Stimulated activated CD4-positive, alpha-beta T cell treated with anti-CD3 and anti-CD28 coated beads, Interleukin-4, amount 100 ng/mL, for 1 hour (primary cell): ENCODE measurements around the gene SIRPB2.
"Not testable (repeated sequence)": the region's sequence is repeated elsewhere in the genome, so short reads cannot be mapped to it uniquely, and the experiment has no call there.

Experiments used
- DNase-seq: peaks from one replicate; pipeline ENCODE4 v3.0.0-alpha.2; 2020

Gene SIRPB2

GRCh38 chr20:1499528-1500420, 8.6 kb upstream of the SIRPB2 start:
- DNase-seq: no peak

GRCh38 chr20:1497371-1497770, 6.2 kb upstream of the SIRPB2 start:
- DNase-seq: not testable (repeated sequence)

- no peak for DNase-seq
These were observed 5.7 kb upstream of the SIRPB2 start for GRCh38 chr20:1496930-1497329.

DNA sequence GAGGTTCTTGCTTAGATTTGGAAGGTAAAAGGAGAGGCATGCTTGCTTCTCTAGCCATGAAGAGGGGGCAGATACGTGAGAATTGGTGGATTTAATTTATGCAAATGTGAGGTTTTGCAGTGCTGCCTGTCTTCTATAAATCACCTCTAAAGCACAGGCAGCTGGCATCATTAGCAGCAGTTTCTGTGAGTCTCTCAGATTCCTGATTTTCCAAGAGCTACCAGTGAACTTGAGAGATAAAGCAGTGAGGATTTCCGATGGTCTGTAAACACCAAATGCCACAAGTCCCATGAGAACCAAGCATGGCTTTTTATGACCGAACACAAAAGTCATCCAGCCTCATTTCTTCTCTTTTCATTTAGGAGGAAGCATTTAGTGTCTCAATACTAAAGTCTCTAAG, 3.2 kb upstream of the SIRPB2 start:
- no peak for DNase-seq

DNA sequence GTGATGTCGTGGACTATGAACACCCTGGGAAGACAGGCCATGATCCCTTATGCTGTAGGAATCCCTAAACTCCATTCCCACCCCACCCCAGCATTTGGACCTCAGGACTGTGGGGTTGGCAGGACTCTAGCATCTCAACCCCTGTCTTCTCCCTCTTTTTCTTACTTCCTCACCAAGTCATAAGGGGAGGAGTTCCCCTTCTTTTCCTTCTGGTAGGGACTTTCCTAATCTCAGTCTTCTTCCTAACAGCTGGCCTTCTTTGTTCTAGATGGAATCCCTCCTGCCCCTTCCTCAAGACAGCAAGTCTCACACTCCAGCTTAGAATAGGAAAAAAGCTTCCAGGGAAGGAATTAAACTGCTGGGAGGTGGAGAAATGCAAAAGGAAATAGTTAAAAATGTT, 2.3 kb upstream of the SIRPB2 start:
- DNase-seq: no peak

DNA sequence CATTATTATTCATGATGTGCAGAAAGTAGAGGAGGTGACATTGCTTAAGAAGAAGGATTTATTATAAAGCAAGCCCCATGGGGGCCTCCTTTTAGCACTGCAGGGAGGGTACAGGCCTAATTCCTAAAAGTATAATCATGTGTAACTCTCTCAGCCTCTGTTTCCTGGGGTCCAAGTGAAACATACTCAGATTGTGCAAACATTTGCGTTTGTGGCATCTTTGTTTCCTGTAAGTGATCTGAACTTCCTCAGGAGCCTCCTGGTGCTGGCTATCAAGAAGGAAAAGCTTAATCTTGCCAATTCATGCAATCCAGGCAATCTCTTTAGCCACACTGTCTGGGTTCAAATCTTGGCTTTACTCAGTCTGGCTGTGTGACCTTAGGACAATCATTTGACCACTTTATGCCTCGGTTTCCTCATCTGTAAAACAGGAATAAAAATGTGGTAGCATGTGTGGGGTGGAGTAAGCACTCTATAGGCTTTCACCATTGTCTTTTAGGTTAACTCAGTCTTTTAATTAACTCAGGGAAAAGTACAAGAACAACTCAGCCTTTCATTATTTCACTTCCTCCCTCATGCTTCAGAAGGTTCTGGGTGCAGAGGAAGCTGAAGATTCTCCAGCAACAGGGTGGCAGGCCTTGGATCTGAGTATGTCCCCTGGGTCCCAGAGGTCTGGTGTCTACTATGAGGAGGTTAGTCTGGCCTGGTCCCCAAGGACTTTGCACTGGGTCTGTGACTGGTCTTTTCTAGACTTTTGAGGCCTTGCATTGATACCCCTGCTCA, 831 bp upstream of the SIRPB2 start:
- DNase-seq: no peak

DNA sequence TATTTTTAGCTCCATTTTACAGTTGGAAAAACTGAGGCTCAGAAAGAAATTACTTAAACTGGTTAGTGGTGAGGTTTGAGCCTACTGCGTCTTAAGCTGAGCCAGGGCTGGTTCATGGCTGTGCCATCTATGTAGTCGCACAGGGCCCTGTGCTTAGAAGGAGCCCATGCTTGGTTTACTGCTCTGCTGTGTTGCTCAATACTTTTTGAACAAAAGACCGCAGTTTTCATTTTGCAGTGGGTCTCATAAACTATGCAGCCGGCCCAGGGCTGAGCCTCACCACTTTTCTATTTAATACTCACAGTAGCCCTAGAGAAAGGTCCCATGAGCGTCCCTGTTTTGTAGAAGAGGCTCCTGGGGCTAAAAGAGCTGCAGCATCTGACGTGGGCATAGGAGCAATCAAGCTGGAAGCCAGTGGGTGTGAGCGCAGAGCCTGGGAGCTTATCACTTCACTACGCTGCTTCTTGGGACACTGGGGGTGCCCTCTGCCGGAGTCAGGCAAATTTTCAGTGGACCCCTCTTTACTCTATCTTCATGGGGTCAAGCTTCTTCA, 501 bp downstream of the SIRPB2 start:
- no peak for DNase-seq

GRCh38 chr20:1489764-1490436, 1.3 kb downstream of the SIRPB2 start:
- DNase-seq: no peak

GRCh38 chr20:1489325-1489724, 1.9 kb downstream of the SIRPB2 start:
- DNase-seq: no peak

GRCh38 chr20:1486566-1486965, 4.7 kb downstream of the SIRPB2 start:
- no peak for DNase-seq

DNA sequence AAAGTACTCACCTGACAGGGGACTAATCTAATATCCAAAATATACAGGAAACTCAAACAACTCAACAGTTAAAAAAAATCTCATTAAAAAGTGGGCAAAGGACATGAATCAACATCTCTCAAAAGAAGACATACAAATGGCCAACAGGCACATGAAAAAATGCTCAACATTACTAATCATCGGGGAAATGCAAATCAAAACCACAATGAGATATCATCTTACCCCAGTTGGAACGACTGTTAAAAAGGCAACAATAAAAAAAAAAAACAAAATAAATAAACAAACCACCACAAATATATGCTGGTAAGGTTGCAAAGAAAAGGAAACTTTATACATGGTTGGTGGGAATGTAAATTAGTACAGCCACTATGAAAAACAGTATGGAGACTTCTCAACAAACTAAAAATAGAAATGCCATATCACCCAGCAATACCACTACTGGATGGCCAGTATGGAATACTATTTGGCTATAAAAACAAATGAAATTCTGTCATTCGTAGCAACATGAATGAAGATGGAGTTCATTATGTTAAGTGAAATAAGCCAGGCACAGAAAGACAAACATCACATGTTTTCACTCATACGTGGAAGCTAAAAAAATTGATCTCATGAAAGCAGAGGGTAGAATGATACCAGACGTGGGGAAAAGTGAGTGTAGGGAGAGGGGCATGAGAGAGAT, 6.6 kb downstream of the SIRPB2 start:
- DNase-seq: no peak

DNA sequence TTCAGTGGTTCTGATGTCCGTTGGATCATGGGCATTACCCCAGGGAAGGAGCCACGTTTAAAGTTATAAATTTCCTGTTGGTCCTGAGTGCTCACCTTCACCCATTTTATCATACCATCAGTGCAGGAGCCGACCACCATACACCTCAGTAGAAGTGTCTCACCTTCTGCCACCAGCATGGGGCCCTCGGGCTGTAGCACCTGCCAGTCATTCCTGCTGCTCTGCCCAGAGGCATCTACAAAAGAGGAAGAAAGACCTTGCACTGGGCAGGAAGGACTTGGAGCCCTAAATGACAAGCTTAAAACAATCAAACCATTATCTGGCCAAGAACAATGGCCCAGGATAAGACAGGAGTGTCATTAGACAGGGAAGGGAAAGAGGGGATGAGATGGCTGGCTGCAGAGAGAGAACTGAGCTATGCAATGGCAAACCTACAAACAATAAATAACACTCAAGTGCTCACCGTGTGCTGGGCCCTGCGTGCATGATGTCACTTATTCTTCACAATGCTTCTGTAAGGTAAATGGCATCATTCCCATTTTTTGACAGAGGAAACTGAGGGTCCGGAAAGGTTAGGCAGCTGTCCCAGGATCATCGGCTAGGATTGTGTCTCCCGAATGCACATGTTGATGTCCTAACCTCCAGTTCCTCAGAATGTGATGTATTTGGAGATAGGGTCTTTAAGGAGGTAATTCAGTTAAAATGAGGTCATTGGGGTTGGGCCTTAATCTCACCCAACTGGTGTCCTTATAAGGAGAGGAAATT, 11.2 kb downstream of the SIRPB2 start:
- no peak for DNase-seq

DNA sequence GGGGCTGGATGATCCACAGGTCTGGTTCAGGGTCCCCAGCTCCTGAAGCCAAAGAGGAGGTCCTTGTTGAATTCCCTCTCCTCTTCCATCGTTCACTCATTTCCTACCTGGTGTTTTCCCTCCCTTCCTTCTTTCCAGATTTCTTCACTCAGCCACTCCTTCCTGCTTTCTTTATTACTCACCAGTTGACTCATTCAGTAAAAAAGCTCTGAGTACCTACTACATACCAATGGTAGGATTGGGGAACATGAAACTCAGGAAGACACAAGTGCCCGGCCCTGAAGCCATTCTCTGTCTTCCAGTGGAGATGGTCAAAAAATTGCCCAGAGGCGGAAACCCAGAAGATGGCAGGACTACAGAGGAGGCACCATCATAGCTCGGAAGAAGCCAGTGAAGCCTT, 12.7 kb downstream of the SIRPB2 start:
- DNase-seq: no peak

GRCh38 chr20:1477896-1478490, 13.2 kb downstream of the SIRPB2 start:
- no peak for DNase-seq

DNA sequence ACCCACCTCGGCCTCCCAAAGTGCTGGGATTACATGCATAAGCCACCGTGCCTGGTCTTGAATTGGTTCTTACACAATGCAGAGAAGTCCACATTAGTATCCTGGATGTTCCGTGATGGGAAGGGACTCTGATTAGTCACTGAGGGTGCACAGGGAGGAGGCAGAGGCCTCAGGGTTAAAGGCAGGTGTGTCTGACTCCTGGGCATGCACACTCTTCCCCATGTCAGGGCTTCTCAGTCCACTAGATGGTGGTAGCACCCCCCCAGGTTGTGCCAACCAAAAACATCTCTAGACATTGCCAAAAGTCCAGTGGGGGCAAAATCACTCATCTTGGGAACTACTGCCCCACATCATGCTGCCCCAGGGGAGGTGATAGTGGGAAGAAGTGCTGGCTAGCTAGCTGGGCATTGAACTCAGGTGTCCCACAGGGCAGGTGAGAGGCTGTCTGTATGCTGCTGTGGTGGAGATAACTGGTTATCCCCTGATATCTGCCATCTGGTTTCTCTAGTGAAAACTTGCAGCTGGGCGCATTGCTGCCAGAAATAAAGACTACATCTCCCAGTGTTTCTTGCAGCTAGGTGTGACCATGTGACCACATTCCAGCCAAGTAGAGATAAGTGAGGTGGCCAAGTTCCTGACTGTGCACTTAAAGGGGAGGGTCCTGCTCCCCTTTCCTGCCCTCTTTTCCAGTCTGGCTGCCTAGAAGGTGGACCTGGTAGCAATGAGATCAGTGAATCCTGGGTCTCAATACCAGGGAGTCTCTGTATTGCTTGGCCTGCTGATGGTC, 16.2 kb downstream of the SIRPB2 start:
- no peak for DNase-seq

GRCh38 chr20:1474325-1474724, 16.9 kb downstream of the SIRPB2 start:
- no peak for DNase-seq

DNA sequence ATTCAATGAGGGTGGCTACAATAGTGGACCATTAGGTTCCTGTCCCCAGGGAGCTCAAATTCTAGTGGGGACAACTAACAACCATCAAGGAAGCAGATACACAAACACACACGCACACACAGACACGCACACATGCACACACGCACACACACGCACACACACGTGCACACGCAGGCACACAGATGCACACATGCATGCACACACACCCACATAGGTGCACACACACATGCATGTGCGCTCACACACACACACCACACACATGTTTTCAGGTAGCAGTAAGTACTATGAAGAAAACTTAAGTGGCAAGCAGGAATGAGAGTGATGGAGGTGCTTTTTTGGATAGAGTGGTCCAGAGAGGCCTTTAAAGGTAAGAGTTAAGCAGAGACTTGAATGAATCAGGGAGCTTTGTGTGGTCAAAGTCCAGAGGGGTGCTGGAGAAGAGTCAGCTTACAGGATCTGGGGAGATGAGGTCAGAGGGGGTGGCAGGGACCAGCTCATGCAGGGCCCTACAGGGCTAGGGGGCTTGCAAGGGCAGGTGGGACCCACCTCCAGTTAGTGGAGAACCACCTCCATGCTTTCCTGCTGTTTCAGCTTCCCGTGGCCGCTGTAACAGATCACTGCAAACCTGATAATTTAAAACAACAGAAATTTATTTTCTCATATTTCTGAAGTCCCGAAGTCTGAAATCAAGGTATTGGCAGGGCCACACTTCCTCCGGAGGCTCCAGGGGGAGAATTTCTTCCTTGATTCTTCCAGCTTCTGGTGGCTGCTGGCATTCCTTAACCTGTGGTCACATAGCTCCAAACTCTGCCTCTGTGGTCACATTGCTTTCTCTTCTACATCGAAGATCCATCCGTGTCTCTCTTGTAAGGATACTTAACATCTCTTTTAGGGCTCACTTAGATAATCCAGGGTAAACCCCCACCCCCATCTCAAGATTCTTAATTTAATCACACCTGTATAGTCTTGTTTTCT, 17.7 kb downstream of the SIRPB2 start:
- DNase-seq: no peak

- DNase-seq: no peak
These were observed 18.5 kb downstream of the SIRPB2 start for GRCh38 chr20:1472556-1473245.

DNA sequence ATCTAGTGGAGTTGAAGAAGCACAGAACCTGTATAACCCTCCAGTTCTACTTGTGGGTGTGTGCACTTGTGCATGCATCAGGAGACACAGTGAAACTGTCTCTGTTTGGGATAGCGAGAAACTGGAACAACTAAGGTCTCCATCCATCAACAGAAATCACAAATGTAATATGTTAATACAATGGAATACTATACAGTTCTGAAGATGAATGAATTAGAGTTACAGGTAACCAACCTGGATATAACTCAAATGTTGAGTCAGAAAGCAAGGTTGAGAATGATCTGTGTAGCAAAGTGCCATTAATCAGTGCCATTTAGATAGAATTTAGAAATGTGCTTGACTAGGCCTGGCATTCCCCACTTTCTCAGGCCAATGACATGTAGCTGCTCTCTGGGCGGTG, 20.0 kb downstream of the SIRPB2 start:
- no peak for DNase-seq
